HEK293 (cell line): Measurements from ENCODE around the gene HOXB9.

Source experiments
- CTCF ChIA-PET: fragments of 350-600 bp; formaldehyde crosslinking; extraction: SDS; loops from one replicate; lab custom pipeline; 2021; ENCODE audit warnings: antibody characterized with exemption; lab: Yijun Ruan, JAX
- POLR2A ChIA-PET: fragments of 300-600 bp; formaldehyde crosslinking; extraction: SDS; loops from one replicate; lab custom pipeline; 2020; ENCODE audit warnings: antibody characterized with exemption, inconsistent platforms; lab: Yijun Ruan, JAX
- H3K27ac ChIP-seq: fragments of 200-500 bp; sonication (Bioruptor generic); 2 replicates; pipeline ENCODE4 v1.5.1; 2014; ENCODE audit warnings: low read depth, low read length, control low read depth, inconsistent platforms; ENCODE audit errors: extremely low read depth
- H3K36me3 ChIP-seq, 2 experiments: fragments of 200-500 bp in 1 of 2; sonication (Bioruptor generic) in 1 of 2; 1 replicate in 1 of 2; 2 replicates in 1 of 2; pipeline ENCODE4 v1.5.1; 2014 to 2017; ENCODE audit warnings: inconsistent platforms in 2 of 2, low read length in 2 of 2; ENCODE audit not compliant: control insufficient read depth in 2 of 2, insufficient read depth in 1 of 2
- H3K4me1 ChIP-seq: fragments of 200-500 bp; sonication (Bioruptor generic); 2 replicates; pipeline ENCODE4 v1.5.1; 2014; ENCODE audit warnings: mild to moderate bottlenecking, low read length, inconsistent platforms; ENCODE audit not compliant: control insufficient read depth, insufficient read depth
- H3K4me3 ChIP-seq: 2 replicates; pipeline ENCODE4 v1.5.1; 2011; ENCODE audit warnings: low read depth, mild to moderate bottlenecking, control low read depth, low read length, moderate library complexity
- H3K9me3 ChIP-seq: fragments of 200-500 bp; sonication (Bioruptor generic); 2 replicates; pipeline ENCODE4 v1.5.1; 2014; ENCODE audit warnings: low read depth, low read length, inconsistent platforms; ENCODE audit not compliant: control insufficient read depth, insufficient read depth
- FEZF1 ChIP-seq: fragments of 450-650 bp; formaldehyde crosslinking; IDR thresholded peaks from 2 replicates; pipeline ENCODE4 v1.5.1; 2016; ENCODE audit warnings: missing biosample characterization, missing genetic modification characterization
- HOXD13 ChIP-seq: sonication (generic); formaldehyde crosslinking; IDR thresholded peaks from 2 replicates; pipeline ENCODE4 v1.8.0; 2022; ENCODE audit warnings: missing genetic modification reagents, borderline replicate concordance
- KLF8 ChIP-seq: fragments of 450-650 bp; formaldehyde crosslinking; IDR thresholded peaks from 2 replicates; pipeline ENCODE4 v1.5.1; 2016; ENCODE audit warnings: missing biosample characterization, missing genetic modification characterization
- OSR2 ChIP-seq: fragments of 450-650 bp; formaldehyde crosslinking; IDR thresholded peaks from 2 replicates; pipeline ENCODE4 v1.5.1; 2016; ENCODE audit warnings: missing biosample characterization, missing genetic modification characterization
- ZBTB11 ChIP-seq: fragments of 450-650 bp; formaldehyde crosslinking; conservative IDR thresholded peaks from 2 replicates; pipeline ENCODE4 v1.5.1; 2016; ENCODE audit warnings: low read depth, missing biosample characterization, missing genetic modification characterization
- ZBTB17 ChIP-seq: fragments of 450-650 bp; formaldehyde crosslinking; IDR thresholded peaks from 2 replicates; pipeline ENCODE4 v1.5.1; 2016; ENCODE audit warnings: missing biosample characterization, missing genetic modification characterization
- ZBTB20 ChIP-seq: fragments of 450-650 bp; formaldehyde crosslinking; IDR thresholded peaks from 2 replicates; pipeline ENCODE4 v1.5.1; 2016; ENCODE audit warnings: missing biosample characterization, missing genetic modification characterization
- ZFHX2 ChIP-seq: fragments of 450-650 bp; formaldehyde crosslinking; conservative IDR thresholded peaks from 2 replicates; pipeline ENCODE4 v1.5.1; 2016; ENCODE audit warnings: missing biosample characterization, missing genetic modification characterization
- ZFP41 ChIP-seq: fragments of 450-650 bp; formaldehyde crosslinking; IDR thresholded peaks from 2 replicates; pipeline ENCODE4 v1.5.1; 2016; ENCODE audit warnings: missing biosample characterization, missing genetic modification characterization, borderline replicate concordance
- ZNF155 ChIP-seq: fragments of 450-650 bp; formaldehyde crosslinking; IDR thresholded peaks from 2 replicates; pipeline ENCODE4 v1.5.1; 2016; ENCODE audit warnings: missing biosample characterization, missing genetic modification characterization
- ZNF16 ChIP-seq: fragments of 450-650 bp; formaldehyde crosslinking; IDR thresholded peaks from 2 replicates; pipeline ENCODE4 v1.5.1; 2016; ENCODE audit warnings: low read depth, missing biosample characterization, missing genetic modification characterization
- ZNF175 ChIP-seq: fragments of 450-650 bp; formaldehyde crosslinking; IDR thresholded peaks from 2 replicates; pipeline ENCODE4 v1.5.1; 2016; ENCODE audit warnings: missing biosample characterization, missing genetic modification characterization
- ZNF223 ChIP-seq: fragments of 450-650 bp; formaldehyde crosslinking; IDR thresholded peaks from 2 replicates; pipeline ENCODE4 v1.5.1; 2016; ENCODE audit warnings: missing biosample characterization, missing genetic modification characterization
- ZNF416 ChIP-seq: fragments of 450-650 bp; formaldehyde crosslinking; IDR thresholded peaks from 2 replicates; pipeline ENCODE4 v1.5.1; 2016; ENCODE audit warnings: missing biosample characterization, missing genetic modification characterization
- ZNF510 ChIP-seq: fragments of 450-650 bp; formaldehyde crosslinking; IDR thresholded peaks from 2 replicates; pipeline ENCODE4 v1.5.1; 2018; ENCODE audit warnings: mild to moderate bottlenecking, missing genetic modification characterization, missing biosample characterization; ENCODE audit not compliant: insufficient replicate concordance
- ZNF513 ChIP-seq: fragments of 450-650 bp; IDR thresholded peaks from 2 replicates; pipeline ENCODE4 v1.5.1; 2018; ENCODE audit warnings: missing biosample characterization, missing genetic modification characterization
- ZNF580 ChIP-seq: fragments of 450-650 bp; formaldehyde crosslinking; IDR thresholded peaks from 2 replicates; pipeline ENCODE4 v1.5.1; 2016; ENCODE audit warnings: missing biosample characterization, missing genetic modification characterization
- ZNF585B ChIP-seq: fragments of 450-650 bp; formaldehyde crosslinking; IDR thresholded peaks from 2 replicates; pipeline ENCODE4 v1.5.1; 2016; ENCODE audit warnings: missing biosample characterization, missing genetic modification characterization
- ZNF623 ChIP-seq: fragments of 450-650 bp; formaldehyde crosslinking; IDR thresholded peaks from 2 replicates; pipeline ENCODE4 v1.5.1; 2016; ENCODE audit warnings: missing biosample characterization, missing genetic modification characterization
- ZNF639 ChIP-seq: fragments of 450-650 bp; formaldehyde crosslinking; IDR thresholded peaks from 2 replicates; pipeline ENCODE4 v1.5.1; 2016; ENCODE audit warnings: missing biosample characterization, missing genetic modification characterization
- ZNF645 ChIP-seq: fragments of 450-650 bp; formaldehyde crosslinking; IDR thresholded peaks from 2 replicates; pipeline ENCODE4; 2016; ENCODE audit warnings: missing biosample characterization, missing genetic modification characterization
- ZNF792 ChIP-seq: fragments of 450-650 bp; formaldehyde crosslinking; IDR thresholded peaks from 2 replicates; pipeline ENCODE4 v1.5.1; 2016; ENCODE audit warnings: missing biosample characterization, missing genetic modification characterization
- ZNF837 ChIP-seq: fragments of 450-650 bp; formaldehyde crosslinking; IDR thresholded peaks from 2 replicates; pipeline ENCODE4 v1.5.1; 2016; ENCODE audit warnings: missing biosample characterization, missing genetic modification characterization
- ZSCAN5A ChIP-seq: fragments of 450-650 bp; formaldehyde crosslinking; IDR thresholded peaks from 2 replicates; pipeline ENCODE4 v1.5.1; 2016; ENCODE audit warnings: missing biosample characterization, missing genetic modification characterization

Gene HOXB9

GRCh38 chr17:48604770-48605329, 21.3 kb downstream of the HOXB9 start, which contains the start of gene HOXB6 (continued):
- TF ChIP-seq ZBTB11 (tag by site-specific recombination): no peak
- no peak for TF ChIP-seq ZNF645 (tag by site-specific recombination)
- no peak for TF ChIP-seq ZBTB20 (tag by site-specific recombination)
- TF ChIP-seq ZBTB17 (tag by site-specific recombination): no peak
- TF ChIP-seq ZNF837 (tag by site-specific recombination): no peak
- no peak for TF ChIP-seq ZNF223 (tag by site-specific recombination)
- no peak for TF ChIP-seq ZNF155
- no peak for TF ChIP-seq ZNF623
- no peak for TF ChIP-seq OSR2
- peak; percentile 72; the same call in 1 of the 2 replicates for TF ChIP-seq HOXD13 (CRISPR knock-in tag)
- TF ChIP-seq ZNF580 (tag by site-specific recombination): no peak
- no peak for TF ChIP-seq ZSCAN5A
- no peak; the same call in 1 of the 2 replicates for TF ChIP-seq KLF8 (tag by site-specific recombination)
- no peak for TF ChIP-seq ZFHX2 (tag by site-specific recombination)
- TF ChIP-seq ZNF585B (tag by site-specific recombination): no peak
- TF ChIP-seq ZNF513 (tag by site-specific recombination): no peak

- Histone ChIP-seq H3K36me3 (peaks cover 7 to 15% of the 10 kb centered on the region in 2 experiments), H3K4me1 (peaks cover 41% of the 10 kb centered on the region), H3K27ac (peak overlapping the region; percentile 86), H3K4me3 (peak overlapping the region; percentile 57), H3K9me3 (no peaks in the 10 kb centered on the region)
- POLR2A ChIA-PET: interaction anchor here (0.6 to 1.2 kb wide), 6 partner anchors 12 to 968 kb away, joined by 3 to 8 read pairs (median 5); no protein-coding TSS in a partner anchor
- CTCF ChIA-PET: interaction anchor here (0.6 to 0.9 kb wide), 6 partner anchors 22 to 1913 kb away, joined by 3 to 5 read pairs (median 4); no protein-coding TSS in a partner anchor
- no peak for TF ChIP-seq ZNF513 (tag by site-specific recombination)
- TF ChIP-seq FEZF1: no peak
- no peak for TF ChIP-seq ZNF175 (tag by site-specific recombination)
- TF ChIP-seq ZFP41 (tag by site-specific recombination): no peak
- no peak for TF ChIP-seq ZNF792 (tag by site-specific recombination)
- no peak for TF ChIP-seq ZNF16 (tag by site-specific recombination)
- TF ChIP-seq ZNF639 (tag by site-specific recombination): no peak
- no peak for TF ChIP-seq ZNF510 (tag by site-specific recombination)
- TF ChIP-seq ZBTB17 (tag by site-specific recombination): no peak; the same call in 1 of the 2 replicates
- TF ChIP-seq ZNF416 (tag by site-specific recombination): no peak
Observed at GRCh38 chr17:48603959-48604769, 22.0 kb downstream of the HOXB9 start.
